ENCODE results near the gene ACOT7.

DNA sequence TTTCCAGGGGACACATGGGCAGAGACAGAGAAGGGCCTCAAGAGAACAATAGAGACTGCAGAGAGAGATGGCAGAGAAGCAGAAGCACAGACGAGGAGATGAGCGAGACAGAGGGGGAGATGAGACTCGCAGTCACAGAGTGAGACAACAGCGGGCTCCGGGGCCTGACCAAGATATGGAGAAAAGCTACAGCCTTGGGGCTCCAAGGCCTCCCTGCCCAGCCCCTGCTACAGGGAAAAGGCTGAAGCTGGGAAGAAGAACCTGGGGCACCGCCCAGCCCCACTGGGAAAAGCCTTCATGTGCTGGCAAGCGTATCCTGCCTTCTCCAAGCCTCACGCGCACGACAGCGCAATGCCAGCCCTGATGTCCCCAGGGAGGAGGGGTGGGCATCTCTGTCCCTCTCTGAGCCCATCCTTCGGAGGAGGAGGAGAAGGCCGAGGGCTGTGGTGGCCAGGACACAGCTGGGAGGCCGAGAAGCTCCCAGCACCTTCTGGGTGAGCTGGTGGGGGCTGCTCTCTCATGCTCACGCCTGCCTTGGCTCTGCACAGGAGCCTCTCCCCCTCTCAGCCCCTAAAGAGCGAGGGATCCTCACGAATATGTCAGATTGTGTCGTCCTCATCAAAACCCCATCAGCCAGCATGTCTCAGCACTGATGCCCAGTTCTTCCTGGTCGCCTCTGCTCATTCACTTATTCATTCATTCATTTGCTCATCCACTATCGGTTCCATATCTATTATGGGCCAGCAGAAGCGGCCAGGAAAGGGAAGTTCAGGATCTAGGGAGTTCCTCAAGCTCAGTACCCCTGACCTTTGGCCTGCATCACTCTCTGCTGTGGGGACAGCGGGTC, 56.6 kb downstream of the ACOT7 start:
- TF ChIP-seq ZNF274 (IDR thresholded peaks at IDR 0.05; ENCODE audit: low read depth, low read length), result no peak
- TF ChIP-seq YY1 (IDR thresholded peaks at IDR 0.05; ENCODE audit: insufficient read depth, insufficient read length), result no peak
